Suppressor macrophage treated with lipopolysaccharide for 1 hour (primary cell): ENCODE data around the gene SLC29A2.
A peak's percentile ranks its signal among the peaks of the same experiment; 100 is the strongest.
"Not testable (repeated sequence)": the region's sequence is repeated elsewhere in the genome, so short reads cannot be mapped to it uniquely, and the experiment has no call there.

Source experiments
- DNase-seq, 3 donors: peaks; one replicate each; pipeline ENCODE4 v3.0.0-alpha.2; 2020 to 2022

Gene SLC29A2

DNA sequence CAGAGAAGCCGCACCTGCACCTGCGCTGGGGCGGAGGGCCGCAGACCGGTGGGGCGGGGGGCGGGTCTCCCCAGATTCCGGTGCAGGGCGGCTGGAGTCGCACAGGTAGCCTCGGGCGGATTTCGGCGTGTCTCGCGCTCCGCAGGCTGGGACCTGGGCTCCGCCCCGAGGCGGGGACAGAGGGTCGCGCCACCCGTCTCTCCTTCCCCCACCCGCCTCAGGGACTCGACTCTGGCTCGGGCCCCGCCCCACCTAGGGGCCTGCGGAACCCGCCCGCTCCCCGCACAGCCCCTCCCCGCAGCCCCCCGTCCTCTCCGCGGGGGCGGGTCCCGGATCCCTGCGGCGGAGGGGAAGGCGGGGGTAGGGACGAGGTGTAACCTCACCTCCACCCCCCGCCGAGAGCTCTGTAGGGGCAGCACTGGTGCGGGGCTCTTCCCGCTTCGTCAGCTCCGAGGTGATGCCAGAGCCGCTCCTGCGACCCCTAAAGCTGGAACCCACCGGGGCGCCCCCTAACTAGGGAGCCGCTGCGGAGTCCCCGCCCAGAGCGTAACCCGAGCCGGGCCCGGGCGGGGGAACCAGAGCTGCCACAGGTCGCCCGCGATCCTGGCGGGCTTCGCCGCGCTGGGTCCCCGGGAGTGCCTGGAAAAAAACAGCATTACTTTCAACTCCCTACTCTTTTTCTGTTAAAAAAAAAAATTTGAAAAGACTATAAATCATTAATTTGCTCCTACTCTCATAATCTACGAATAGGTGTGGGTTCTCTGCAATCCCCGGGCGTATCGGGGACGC, at the start of gene SLC29A2:
Gene SLC29A2 (minus strand): TSS at position 134 of the 789 bp plus-strand sequence. CDS start 169 bp downstream, outside the sequence.
- DNase-seq = peak in 2 of 3 donors; percentile 19 to 46

DNA sequence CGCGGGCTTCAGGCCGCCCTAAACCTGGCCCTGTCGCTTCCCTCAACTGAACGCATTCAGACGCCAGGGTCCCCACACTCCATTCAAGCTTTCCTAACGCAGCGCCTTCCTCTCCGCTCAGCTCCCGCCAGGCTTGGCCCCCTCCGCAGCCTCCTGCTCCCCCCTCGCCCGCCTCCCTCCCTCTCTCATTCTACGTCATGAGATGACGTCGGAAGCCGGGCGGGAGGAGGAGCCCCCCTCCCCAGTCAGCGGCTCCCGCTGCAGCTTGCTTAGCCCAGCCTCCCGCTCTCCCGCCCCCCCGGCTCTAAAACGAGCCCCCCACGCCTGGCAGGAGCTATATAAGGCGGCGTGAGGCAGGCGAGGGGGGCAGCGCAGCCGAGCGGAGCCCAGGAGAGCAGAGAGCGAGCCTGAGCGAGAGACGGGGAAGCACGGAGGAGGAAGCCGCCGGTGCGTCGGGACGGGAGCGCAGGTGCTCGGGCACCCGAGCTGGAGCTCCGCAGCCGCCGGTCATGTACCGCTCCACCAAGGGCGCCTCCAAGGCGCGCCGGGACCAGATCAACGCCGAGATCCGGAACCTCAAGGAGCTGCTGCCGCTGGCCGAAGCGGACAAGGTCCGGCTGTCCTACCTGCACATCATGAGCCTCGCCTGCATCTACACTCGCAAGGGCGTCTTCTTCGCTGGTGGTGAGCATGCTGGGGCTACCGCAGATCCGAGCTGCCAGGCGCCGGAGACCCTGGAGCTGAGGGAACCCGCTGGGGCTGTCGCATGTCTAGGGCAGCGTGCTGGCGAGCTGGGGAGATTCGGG, 49.3 kb upstream of the SLC29A2 start, which contains the start of gene NPAS4:
Gene NPAS4 (plus strand): TSS at position 365 of the 806 bp plus-strand sequence. CDS start 145 bp downstream, at position 510.
- no peak for DNase-seq

GRCh38 chr11:66419825-66420224, 48.3 kb upstream of the SLC29A2 start:
- DNase-seq = peak in 1 of 3 donors; percentile 27

DNA sequence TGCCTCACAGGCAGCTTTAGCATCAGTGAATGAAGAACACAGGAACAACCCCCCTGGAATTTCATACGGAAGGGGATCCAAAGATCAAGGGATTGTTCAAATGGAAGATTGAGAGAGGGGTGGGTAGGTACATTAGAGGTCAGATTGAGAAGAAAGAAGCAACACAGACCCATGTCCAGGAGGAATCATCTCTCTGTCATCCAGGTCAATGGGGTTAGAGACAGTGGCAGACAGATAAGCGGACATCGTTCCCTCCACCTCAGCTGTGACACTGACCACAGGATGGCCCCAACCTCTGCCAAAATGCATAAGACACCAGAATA, 47.4 kb upstream of the SLC29A2 start:
- no peak for DNase-seq

DNA sequence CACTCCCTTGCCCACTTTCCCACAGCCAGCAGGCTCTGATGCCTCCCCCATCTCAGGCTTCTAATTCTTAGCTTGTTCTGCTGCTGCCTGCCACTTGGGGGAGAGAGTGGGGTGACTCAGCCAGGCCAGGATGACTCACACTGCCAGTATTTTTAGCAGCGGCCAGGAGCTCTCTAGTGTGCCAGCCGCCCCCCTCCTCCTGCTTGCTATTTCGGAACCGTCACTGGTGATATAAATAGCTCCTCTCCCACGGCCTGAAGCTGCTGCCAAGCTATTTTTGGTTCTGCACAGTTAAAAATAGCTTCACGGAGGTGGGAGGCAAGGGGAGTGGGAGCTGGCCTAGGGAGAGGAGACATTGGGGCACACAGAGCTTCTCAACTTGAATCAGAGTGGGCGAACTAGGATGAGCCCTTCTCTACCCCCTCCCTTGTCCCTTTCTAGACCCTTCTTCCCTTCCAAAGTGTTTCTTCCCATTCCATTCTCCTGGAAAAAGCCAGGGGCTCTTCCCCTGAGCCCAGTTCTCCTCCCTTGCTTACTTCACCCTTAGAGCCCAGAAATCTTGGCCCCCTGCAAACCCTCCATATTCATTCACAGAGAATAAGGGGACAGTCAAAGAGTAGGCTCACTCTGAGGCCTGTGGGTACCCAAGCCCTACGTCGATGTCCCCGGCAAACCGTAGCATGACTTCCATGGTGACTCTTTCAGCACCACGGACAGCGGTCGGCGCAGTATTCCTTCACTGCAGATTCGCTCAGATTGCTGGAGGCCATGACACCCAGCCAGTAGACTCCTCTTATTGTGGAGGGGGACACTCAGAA, 46.8 kb upstream of the SLC29A2 start:
- peak; percentile 88 to 89 (median 89) for DNase-seq

DNA sequence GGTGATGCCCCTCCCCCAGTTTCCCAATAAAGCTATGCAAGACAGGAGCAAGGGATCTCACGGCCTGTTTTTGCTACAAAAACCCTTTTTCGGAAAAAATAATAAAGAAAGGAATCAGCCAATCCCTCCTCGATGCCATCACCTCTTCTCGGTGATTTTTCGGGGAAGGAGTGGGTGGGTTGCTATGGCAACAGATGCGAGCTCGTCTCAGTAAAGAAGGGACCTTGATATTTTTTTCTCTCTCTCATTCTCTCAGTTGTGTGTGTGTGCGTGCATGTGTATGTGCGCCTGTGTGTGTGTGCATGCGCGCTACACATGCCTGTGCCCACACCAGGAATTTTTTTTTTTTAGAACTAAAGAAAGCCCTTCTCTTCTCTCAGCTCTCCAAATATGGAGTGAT, 45.4 kb upstream of the SLC29A2 start:
- DNase-seq = no peak

DNA sequence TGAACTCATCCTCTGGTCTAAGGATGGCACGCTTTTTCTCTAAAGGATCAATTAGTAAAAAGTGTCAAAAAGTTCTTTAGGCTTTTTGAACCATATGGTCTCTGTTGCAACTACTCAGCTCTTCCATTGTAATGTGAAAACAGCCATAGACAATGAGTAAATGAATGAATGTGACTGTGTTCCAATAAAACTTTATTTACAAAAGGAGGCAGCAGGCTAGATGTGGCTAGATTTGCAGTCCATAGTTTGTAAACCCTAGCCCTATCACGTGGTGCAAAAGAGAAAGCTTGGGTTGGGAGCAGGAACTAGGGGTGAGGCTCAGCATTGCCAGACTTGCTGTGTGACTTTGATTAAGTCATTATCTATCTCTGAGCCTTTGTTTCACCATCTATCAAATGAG, 43.9 kb upstream of the SLC29A2 start:
- DNase-seq = no peak

- no peak for DNase-seq
Observed at GRCh38 chr11:66414120-66414934, 42.8 kb upstream of the SLC29A2 start.

DNA sequence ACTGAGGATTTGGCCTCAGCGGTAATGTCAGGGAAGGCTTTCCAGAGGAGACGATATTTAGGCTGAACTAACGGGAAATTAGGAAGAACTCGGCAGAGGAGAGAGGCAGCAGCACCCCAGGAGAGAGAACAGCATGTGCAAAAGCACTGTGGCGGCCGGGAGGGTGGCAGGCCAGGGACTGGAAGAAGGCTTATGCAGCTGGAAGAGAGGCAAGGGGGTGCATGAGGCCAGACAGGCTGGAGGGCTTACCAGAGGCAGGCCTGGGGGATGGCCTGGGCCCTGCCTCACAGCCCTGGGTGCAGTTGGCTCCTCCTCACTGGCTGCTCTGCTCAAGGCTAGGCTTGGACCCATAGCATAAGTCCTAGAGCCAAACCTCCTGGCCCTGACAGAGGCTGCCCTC, 41.6 kb upstream of the SLC29A2 start:
- no peak for DNase-seq

- DNase-seq = no peak
Observed at GRCh38 chr11:66412110-66412509, 40.5 kb upstream of the SLC29A2 start.

- DNase-seq = no peak
Observed at GRCh38 chr11:66411323-66411722, 39.8 kb upstream of the SLC29A2 start.

DNA sequence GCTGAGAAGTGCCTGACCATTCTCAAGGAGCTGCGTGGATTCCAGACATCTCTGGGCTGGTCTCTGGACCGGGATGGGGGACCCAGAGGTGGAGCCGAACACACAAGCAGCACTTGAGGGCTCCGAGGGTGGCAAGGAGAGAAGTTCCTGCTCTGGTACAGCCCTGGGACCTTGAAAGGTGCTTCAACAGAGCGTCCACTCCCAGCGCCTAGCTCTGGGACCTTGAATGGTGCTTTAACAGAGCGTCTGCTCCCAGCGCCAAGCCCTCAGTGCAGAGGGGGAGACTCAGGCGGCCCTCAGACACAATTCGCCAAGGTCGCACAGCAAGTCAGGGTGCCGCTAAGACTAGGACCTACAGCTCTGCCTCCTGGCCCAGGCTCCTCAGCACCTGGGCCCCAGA, 38.6 kb upstream of the SLC29A2 start:
- no peak for DNase-seq

DNA sequence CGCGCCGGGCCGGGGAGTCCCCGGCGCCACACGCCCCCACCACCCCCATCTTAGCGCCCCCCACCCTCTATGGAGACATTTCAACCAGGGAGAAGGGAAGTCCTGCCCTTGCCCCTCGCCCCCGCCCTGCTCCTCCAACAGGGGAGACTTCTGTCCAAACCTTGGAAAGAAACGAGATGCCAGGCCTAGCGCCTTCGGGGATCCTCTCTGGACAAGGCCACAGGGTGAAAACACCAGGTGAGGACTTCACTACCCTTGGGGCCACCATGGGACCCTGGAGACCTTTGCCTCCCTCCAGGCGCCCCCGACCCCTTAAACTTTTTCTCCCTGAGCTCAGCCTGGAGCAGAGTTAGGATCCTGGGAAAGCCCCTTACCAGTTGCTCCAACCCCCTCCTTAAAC, 37.7 kb upstream of the SLC29A2 start:
- DNase-seq = no peak

- DNase-seq = peak; percentile 90 to 95 (median 94)
Observed at GRCh38 chr11:66408488-66409214, 37.1 kb upstream of the SLC29A2 start.

GRCh38 chr11:66407651-66408050, 36.1 kb upstream of the SLC29A2 start:
- no peak for DNase-seq

- DNase-seq = no peak
Observed at GRCh38 chr11:66393954-66394353, 22.4 kb upstream of the SLC29A2 start.

DNA sequence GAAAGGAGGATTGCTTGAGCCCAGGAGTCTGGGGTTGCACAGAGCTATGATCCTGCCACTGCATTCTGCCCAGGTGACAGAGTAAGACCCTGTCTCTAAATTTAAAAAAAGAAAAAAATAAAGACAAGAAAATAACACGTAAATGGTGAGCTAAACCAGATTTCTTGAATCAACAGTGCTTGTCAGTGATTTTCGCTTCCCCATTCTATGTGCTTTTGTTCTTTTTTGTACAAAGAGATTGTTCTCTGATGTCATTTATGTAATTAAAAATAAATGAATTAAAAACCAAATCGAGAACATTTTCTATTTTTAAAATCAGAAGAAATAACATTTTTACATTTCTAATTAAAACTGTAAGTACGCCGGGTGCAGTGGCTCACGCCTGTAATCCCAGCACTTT, 19.8 kb upstream of the SLC29A2 start:
- no peak for DNase-seq

DNA sequence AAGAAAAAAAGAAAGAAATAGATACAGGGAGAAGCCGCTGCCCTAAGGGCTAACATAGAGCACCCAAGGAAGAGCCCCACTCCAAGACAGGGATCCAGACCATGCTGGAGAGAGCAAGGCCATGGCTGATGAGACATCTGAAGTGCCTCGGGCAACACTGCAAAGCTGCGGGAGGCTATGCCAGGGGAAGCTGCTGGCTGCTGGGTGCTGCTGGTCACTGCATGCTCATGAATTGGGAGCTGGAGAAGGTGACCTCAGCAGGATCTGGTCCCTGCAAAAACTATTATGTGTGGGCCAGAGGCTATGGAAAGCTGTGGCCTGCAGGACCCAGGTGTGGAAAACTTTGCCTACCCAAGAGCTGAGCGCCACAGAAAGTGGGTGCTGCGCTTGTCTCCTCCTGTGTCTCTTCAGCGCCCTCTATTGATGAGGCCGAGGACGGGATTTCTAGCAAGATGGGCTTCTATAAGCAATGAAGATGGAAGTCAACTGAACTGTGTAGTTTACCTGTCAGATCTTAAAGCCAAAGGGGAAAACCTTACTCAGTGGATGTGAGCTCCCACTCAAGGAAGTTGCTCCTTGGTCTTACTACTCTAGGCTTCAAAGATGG, 17.3 kb upstream of the SLC29A2 start:
- peak; percentile 79 to 88 (median 85) for DNase-seq

DNA sequence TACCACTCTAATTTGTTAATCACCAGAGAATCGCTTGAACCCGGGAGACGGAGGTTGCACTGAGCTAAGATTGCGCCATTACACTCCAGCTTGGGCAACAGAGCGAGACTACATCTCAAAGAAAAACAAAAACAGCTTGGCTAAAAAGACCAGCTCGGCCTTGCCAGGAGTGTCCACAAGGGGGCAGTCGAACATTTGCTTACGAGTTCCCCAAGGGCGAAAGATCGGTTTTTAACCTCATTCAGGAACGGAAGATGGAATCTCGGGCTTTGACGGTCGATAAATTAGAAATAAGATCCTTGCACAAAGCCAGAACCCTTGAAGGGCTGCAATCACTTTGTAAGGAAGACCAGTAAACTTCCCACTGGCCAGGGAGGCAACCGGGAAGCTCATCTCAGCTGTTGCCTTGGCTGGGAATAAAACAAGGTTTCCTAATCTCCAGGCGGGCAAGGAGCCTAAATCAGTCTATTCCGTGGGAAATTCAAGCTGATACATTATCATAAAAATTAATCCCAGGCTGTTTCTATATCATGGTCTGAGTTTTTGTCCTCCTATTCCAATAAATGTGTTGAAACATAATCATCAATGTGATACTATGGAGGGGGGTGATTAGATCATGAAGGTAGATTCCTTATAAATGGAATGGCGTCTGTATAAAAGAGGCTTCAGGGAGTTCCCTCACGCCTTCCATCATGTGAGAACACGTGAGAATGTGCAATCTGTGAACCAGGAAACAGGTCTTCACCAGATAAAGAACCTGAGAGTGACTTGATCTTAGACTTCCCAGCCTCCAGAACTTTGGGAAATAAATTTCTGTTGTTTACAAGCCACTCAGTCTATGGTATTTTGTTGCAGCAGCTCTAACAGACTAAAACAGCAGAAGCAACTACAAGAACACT, 14.9 kb upstream of the SLC29A2 start:
- DNase-seq = peak; percentile 88 to 91 (median 91)

DNA sequence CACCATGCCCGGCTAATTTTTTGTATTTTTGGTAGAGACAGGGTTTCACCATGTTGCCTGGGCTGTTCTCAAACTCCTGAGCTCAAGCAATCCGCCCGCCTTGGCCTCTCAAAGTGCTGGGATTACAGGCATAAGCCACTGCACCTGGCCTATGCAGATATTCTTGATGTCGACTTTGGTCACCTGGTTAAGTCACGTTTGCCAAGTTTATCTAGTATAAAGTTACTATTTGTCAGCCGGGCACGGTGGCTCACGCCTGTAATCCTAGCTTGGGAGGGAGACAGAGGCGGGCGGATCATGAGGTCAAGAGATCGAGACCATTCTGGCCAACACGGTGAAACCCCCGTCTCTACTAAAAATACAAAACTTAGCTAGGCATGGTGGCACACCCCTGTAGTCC, 12.8 kb upstream of the SLC29A2 start:
- DNase-seq = not testable (repeated sequence)
